HG02642 (cell line): ENCODE results near the gene EFCAB6.

ENCODE experiments used
- ATAC-seq: cut with Tn5 transposase; IDR thresholded peaks from one replicate; pipeline ENCODE4 v1.9.1; 2021; ENCODE audit warnings: mild to moderate bottlenecking; ENCODE audit not compliant: unreplicated experiment, poor library complexity

The EFCAB6 gene

DNA sequence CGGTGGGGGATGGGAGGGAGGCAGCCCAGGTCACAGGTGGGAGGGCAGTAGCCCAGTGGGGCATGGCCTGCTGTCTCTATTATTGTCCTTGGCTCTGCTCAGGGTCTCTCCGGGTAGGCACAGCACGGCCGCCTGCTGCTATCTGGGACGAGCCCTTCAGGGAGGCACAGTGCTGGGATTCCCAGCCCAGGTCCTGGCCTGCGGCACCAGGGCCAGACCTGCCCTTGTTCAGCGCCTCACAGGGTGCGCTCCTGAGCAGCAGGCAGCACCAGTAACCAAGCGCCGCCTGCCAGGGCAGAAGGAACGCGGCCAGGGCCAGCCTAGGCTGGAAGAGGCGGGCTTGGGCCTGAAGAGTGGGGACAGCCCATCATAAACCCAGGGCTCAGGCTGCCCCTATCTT, 249.3 kb downstream of the EFCAB6 start:
- ATAC-seq: no peak

GRCh38 chr22:43561415-43562178, 250.5 kb downstream of the EFCAB6 start:
- ATAC-seq: no peak

- ATAC-seq: no peak
Measured at GRCh38 chr22:43560651-43561050, 251.5 kb downstream of the EFCAB6 start.

- ATAC-seq: no peak
Measured at GRCh38 chr22:43555561-43556515, 256.3 kb downstream of the EFCAB6 start.

GRCh38 chr22:43554694-43555365, 257.3 kb downstream of the EFCAB6 start:
- no peak for ATAC-seq

- ATAC-seq: no peak
Measured at GRCh38 chr22:43554259-43554636, 257.9 kb downstream of the EFCAB6 start.

DNA sequence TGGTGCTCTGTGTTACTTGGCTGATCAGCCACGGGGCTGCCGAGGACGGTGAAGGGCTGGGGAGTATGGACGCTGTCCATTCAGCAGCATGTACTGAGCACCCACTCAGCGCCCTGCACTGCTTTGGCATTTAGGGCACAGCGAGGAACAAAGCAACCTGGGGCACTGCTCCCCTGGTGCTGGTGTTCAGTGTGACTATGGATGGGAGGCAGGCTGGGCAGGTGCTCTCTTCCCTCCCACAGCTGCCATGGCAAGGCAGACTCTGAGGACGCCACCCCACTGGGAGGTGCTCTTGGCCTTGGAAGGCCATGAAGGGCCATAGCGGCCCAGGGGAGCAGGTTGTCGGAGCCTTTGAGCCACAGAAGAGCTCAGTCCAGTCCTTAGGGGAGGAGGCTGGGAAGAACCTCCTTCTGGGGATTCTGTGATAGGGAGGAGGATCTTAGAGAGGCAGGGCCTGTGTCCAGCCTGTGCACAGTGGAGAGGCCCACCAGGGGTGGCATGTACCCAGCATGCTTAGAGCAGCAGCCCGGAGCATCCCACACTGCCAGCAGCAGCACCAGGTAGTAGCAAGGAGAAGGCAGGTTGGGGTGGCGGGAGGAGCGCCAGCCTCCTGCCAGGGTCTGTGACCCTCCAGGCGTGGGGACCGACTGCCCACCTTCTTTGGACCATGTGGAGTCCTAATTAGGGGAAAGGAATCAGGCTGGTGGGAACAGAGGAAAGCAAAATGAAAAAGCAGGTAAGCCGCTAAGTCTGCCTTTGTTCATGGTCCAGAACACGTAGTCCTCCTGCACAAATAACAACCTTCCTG, 258.4 kb downstream of the EFCAB6 start:
- no peak for ATAC-seq

DNA sequence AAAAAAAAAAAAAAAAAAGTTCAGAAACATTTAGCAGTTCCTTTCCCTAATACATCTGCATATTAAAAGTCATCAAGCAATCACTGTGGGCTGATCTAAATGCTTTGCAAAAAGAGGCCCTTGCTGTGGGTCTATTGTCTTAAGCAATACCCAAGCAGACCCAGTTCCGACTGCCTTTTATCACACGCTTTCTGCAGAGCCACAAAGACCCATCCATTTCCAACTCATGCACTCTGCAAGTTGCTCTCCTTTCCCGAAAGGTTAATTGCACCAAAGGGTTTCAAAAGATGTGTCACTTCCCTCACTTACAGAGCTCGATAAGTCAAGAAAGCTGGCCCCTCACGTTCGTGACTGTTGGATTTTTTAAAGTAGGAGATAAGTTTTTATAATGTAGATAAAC, 261.4 kb downstream of the EFCAB6 start:
- ATAC-seq: no peak

GRCh38 chr22:43550024-43550620, 262.0 kb downstream of the EFCAB6 start:
- no peak for ATAC-seq

GRCh38 chr22:43546186-43546585, 265.9 kb downstream of the EFCAB6 start:
- ATAC-seq: no peak

DNA sequence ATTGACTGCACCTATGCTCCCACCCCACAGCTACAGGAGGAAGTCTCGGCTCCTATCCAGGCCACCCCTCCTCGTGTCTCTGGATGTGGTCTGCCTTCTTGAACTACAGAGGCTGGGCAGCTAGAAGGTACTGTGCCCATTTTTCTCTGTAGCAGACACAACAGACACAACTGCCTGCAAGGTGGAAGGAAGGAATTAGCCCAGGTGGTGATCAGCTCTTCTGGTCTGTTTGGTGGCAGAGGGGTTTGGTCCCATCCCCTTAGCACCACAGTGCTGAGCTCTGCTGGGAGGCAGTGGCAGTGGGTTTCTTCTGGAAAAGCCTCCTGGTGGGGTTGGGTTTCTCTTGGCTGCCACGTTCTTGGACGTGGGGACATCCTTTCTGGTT, 267.8 kb downstream of the EFCAB6 start:
- no peak for ATAC-seq

DNA sequence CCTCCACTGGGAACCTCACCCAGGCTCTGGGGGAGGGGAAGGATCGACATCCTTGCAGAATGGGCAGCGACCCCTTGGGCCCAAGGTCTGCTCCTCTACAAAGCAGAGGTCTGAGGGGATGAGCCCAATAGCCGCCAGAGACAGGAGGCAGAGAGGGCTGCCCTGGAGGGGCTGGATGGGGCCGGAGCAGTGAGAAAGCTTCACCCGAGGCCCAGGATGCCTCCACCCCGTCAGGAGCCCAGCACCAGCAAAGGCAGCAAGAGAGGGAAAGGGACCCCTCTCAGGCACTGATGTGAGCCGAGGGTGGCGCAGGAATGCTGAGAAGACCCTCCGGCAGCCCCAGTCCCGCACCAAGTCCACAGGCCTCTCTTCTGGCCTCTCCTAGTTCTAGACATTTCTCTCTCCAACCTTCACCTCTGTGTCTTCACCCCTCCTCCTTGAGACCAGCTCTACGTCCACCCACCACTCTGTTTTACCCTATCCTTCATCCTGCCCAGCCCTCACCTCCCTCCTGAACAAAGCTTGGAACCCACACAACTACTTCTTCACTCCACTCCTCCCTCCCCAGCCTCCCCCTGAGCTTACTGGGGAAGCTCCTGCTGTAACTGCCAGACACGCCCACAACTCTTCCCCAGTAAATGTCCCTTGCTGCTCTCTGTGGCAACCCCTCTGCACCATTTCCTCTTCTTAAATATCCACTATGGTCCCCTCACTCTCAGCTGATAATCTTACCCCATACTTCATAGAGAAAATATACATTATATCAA, 268.4 kb downstream of the EFCAB6 start:
- no peak for ATAC-seq

GRCh38 chr22:43542681-43543521, 269.2 kb downstream of the EFCAB6 start:
- ATAC-seq: no peak

- ATAC-seq: no peak
Measured at GRCh38 chr22:43541462-43542407, 270.4 kb downstream of the EFCAB6 start.

GRCh38 chr22:43541022-43541421, 271.1 kb downstream of the EFCAB6 start:
- ATAC-seq: no peak

DNA sequence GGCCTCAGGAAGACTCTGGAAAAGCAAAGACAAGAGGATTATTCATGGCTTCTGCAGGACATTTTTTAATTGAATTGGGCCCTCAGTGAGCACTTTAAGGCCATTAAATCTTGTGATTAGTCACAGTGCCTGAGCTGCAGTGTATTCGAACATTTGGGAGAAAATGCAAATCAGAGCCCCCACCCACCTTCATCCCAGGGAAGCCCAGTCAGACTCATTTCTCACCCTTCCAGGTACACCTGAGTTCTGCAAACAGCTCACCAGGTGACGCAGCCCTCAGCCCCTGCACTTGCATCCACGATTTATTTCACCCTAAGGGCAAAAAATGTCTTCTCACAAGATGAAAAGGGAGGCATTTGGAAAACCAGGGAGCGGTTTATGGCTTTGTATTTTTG, 271.6 kb downstream of the EFCAB6 start:
- ATAC-seq: no peak
